Measurements from ENCODE around the gene SCD.

GRCh38 chr10:100348389-100348927 is 1.4 kb downstream of the SCD start:
- TF ChIP-seq CREB1 (IDR thresholded peaks at IDR 0.05; ENCODE audit: low read depth) (no peak), MEF2A (IDR thresholded peaks at IDR 0.05; ENCODE audit: insufficient read depth, low read depth, low read length) (no peak), IRF3 (IDR thresholded peaks at IDR 0.05) (no peak), CHD2 (IDR thresholded peaks at IDR 0.05; ENCODE audit: borderline replicate concordance, low read depth, low read length) (no peak), SUZ12 (IDR thresholded peaks at IDR 0.05; ENCODE audit: unreplicated experiment) (no peak), EP300 (IDR thresholded peaks at IDR 0.05; ENCODE audit: borderline replicate concordance in 1 of 2, control insufficient read depth in 1 of 2, low read depth in 2 of 2, low read length in 2 of 2) (no peak), TAF1 (IDR thresholded peaks at IDR 0.05; ENCODE audit: borderline replicate concordance, low read depth, low read length) (no peak), SPI1 (IDR thresholded peaks at IDR 0.05; ENCODE audit: borderline replicate concordance, insufficient read depth, low read depth, low read length) (no peak), CBX3 (IDR thresholded peaks at IDR 0.05; ENCODE audit: borderline replicate concordance, low read depth) (no peak), CBX5 (IDR thresholded peaks at IDR 0.05; ENCODE audit: low read depth) (no peak), EZH2 (IDR thresholded peaks at IDR 0.05; ENCODE audit: borderline replicate concordance, control insufficient read depth, low read depth, low read length) (no peak), NRF1 (conservative IDR thresholded peaks at IDR 0.05; ENCODE audit: low read depth, low read length) (no peak)
- TF ChIP-seq, protein P1, sequence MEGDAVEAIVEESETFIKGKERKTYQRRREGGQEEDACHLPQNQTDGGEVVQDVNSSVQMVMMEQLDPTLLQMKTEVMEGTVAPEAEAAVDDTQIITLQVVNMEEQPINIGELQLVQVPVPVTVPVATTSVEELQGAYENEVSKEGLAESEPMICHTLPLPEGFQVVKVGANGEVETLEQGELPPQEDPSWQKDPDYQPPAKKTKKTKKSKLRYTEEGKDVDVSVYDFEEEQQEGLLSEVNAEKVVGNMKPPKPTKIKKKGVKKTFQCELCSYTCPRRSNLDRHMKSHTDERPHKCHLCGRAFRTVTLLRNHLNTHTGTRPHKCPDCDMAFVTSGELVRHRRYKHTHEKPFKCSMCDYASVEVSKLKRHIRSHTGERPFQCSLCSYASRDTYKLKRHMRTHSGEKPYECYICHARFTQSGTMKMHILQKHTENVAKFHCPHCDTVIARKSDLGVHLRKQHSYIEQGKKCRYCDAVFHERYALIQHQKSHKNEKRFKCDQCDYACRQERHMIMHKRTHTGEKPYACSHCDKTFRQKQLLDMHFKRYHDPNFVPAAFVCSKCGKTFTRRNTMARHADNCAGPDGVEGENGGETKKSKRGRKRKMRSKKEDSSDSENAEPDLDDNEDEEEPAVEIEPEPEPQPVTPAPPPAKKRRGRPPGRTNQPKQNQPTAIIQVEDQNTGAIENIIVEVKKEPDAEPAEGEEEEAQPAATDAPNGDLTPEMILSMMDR (IDR thresholded peaks at IDR 0.05 in 2 of 3, conservative IDR thresholded peaks at IDR 0.05 in 1 of 3; ENCODE audit: control insufficient read depth in 2 of 3, extremely low read depth in 1 of 3, insufficient read depth in 1 of 3, low read depth in 3 of 3, low read length in 3 of 3): no peak

Data from GM12878 (cell line).